DMS79 treated with DMSO at 0.1 percent for 48 hours (cell line): ENCODE measurements around the gene CBX1.

ENCODE experiments used
- DNase-seq: peaks from one replicate; lab custom pipeline; 2025; lab: John Stamatoyannopoulos, UW

The CBX1 gene

GRCh38 chr17:48025904-48026501 lies 75.3 kb downstream of the CBX1 start:
- no peak for DNase-seq

DNA sequence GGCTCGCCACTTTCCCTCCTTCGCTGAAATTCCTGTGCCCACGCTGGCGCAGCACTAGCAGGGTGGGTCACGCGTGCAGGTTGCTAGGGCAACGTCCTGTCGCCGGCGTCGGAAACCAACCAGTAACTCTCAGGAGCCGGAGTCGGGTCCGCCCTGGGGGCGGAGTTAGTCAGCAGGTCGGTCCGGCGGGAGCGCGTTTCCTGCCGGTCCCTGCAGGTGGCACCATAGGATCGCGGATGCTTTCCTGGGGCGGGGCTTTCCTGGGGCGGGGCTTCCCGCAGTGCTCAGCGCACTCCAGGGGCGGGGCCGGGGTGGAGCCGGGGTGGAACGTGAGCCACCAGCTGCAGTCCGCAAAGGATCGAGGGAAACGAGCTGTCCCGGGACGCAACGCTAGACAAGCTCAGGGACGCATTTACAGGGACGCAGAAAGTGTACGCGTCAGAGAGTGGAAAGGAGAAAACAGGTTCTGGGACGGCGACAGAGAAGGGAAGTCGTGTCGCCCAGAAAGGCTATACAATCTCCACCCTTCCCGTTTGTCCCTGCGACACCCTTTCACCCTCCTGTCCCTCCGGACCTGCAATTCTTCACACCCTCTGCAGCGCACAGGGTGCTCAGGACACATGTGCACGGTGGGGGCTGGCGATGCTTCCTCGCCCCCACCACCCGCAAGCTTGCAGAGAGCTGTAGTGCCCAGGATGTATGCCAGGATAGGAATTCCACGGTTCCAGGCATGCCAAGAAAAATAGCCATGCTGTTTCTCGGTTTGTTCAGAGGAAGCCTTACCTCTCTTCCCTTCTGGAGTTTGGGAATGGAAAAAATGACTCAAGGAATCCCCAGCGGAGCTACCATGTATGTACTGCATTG lies 76.0 kb downstream of the CBX1 start:
- peak; percentile 92 for DNase-seq

DNA sequence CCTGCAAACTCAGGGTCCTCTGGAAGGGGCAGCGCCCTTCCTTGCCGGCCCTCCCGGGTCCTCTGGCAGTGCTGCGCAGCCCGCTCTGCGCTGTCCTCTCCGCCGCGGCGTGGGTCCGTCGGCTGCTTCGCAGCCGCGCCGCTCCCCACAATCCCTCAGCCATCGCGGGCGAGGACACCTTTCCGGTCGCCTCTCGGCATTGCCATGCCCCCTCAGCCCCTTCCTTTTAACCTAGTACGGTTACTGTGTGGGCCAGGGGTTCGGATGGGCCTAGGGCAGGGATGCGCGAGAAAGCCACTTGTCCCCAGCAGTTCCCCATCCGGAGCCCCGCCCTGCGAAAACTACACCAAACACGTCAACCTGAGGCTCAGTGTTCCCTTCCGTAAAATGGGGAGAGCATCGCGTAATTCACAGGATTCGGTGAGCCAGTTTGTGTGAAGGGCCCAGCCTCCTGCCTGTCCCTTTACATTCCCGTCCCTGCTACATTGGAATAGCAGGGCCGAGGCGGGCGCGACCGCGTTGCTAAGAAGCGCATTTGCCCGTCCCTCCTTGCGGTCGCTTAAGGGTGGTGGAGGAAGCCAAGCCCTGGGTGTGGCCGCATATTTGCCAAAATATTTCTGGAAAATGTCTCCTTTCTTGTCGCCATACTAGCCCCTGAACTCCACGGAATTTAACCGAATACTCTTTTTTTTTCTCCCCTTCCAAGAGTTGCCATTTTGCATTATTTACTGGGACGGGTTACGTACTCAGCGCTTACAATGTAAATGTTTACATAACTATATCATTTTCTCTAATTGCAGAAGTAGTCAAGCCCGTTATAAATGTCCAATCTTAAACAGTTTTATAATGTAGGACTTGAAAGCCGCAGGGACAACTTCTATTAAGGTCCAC lies 76.9 kb downstream of the CBX1 start:
- DNase-seq = no peak

DNA sequence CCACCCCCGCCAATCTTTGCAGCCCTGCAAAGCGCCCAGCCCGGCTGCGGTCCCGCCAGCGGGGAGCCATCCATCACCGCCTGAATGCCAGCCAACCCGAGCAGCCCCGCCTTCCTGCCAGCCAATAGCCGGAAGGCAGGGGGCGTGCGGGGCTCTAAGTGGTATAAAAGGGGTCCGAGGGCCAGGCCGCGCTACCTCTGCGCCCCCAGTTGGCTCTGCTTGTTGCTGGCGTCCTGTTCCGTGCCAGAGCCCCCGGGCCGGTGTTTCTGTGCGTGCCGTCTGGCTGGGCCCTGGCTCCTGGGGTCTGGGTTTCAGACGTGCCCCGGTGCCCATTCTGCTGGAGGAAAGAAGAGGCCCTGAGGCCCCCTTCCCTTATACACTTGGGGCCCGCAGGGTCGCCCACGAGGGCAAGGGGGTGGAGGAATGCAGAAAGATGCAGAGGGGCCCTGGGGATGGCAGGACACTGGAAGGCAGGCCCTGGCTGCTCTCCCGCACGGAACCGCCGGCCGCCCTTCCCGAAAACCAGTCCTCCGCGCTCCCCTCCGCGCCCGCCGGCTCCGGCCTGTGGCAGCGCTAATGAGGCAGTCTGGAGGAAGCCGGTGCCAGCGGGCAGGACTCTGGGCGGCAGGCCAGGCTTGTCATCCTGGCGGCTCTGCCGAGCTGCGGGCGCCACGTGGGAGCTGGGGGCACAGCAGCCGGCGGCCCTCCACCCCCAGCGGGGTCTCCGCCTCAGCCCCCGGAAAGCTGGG lies 77.7 kb downstream of the CBX1 start:
- DNase-seq = peak; percentile 72

- no peak for DNase-seq
These were observed 78.4 kb downstream of the CBX1 start for GRCh38 chr17:48022901-48023300.

GRCh38 chr17:48021934-48022333 lies 79.3 kb downstream of the CBX1 start:
- DNase-seq = no peak
